ENCODE data around the gene OSBPL2.

OSBPL2 gene

DNA sequence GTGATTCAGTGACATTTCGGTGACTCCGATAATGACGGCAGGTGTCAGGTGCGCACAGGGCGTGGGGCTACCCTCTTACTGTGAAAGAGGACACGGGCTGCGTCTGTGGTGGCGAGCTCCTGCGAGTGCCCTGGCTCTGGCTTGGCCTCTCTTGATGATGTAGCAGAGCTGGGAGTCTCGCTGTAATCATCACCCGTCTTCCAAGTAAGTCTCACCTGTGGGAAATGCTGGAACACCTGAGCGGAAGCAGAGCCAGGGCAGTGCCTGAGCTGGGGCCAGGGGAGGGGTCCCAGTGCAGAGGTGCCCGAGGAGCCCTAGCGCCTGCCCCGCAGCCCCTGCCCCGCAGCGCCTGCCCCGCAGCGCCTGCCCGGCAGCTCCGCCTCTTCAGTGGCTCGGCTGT is 4.8 kb downstream of the OSBPL2 start:
- no peaks in the 10 kb centered on the region for H3K9me3 Mint-ChIP-seq
- no peaks in the 10 kb centered on the region for H3K27me3 Mint-ChIP-seq
- H3K4me1 Mint-ChIP-seq = peaks cover 14% of the 10 kb centered on the region
- no peak overlapping the region for H3K4me3 Mint-ChIP-seq
- no peak for DNase-seq (ENCODE audit: low spot score in 2 of 2)
- H3K36me3 Mint-ChIP-seq = no peaks in the 10 kb centered on the region
- H3K27ac Mint-ChIP-seq = no peak overlapping the region
- no peak for ATAC-seq (ENCODE audit: low read depth)

GRCh38 chr20:62243906-62244515 is 5.7 kb downstream of the OSBPL2 start:
- ATAC-seq (ENCODE audit: low read depth) = no peak
- Mint-ChIP-seq H3K27ac (no peak overlapping the region), H3K4me3 (no peak overlapping the region), H3K4me1 (peaks cover 14% of the 10 kb centered on the region), H3K36me3 (no peaks in the 10 kb centered on the region), H3K9me3 (no peaks in the 10 kb centered on the region), H3K27me3 (no peaks in the 10 kb centered on the region)
- no peak for DNase-seq (ENCODE audit: low spot score in 2 of 2)

- Mint-ChIP-seq H3K4me1 (peaks cover 9% of the 10 kb centered on the region), H3K36me3 (no peaks in the 10 kb centered on the region), H3K27ac (peak overlapping the region; percentile 11), H3K9me3 (no peaks in the 10 kb centered on the region), H3K4me3 (no peak overlapping the region), H3K27me3 (no peaks in the 10 kb centered on the region)
- ATAC-seq (ENCODE audit: low read depth) (no peak), DNase-seq (ENCODE audit: low spot score in 2 of 2) (no peak)
These were observed 6.4 kb downstream of the OSBPL2 start for GRCh38 chr20:62244644-62245108.

DNA sequence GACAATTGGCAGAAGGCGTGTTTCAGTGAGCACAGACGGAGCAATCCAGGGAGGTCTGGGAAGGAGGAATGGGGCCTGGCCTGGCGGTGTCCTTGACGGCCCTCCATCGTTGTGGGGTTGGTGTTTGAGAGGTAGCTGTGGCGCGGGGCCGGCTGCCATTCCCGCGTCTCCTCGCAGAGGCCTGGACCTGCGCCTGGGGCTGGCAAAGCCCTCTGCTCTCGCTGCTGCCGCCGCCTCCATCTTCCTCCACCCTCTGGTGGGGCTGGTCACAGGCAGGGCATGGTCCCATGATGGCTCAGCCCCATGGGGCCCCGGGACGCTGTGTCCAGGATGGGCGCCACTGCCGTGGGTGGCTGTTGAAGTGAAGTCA is 7.6 kb downstream of the OSBPL2 start:
- DNase-seq (ENCODE audit: low spot score in 2 of 2) = no peak
- Mint-ChIP-seq H3K9me3 (no peaks in the 10 kb centered on the region), H3K27me3 (no peaks in the 10 kb centered on the region), H3K4me3 (no peak overlapping the region), H3K4me1 (peaks cover 11% of the 10 kb centered on the region), H3K36me3 (peaks cover 3% of the 10 kb centered on the region), H3K27ac (no peak overlapping the region)
- ATAC-seq (ENCODE audit: low read depth) = no peak

DNA sequence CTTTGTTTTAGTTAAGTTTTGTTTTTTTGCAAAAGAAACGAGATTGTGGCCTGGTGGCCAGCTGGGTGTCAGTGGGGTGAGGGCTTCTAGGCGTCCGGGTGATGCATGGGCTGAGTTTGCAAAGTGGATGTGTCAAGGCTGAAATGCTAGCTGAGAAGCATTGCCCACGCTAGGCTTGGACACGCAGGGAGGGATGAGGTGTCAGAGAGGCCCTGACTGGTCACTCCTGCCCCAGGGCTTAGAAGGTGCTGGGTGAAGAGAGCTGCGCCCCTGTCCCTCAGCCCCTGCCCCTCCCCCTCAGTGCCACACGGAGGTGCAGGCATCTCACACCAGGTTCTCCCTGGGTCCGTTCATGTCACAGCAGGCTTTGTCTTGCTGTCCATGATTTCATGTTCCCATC is 8.1 kb downstream of the OSBPL2 start:
- H3K36me3 Mint-ChIP-seq = peaks cover 3% of the 10 kb centered on the region
- H3K9me3 Mint-ChIP-seq = no peaks in the 10 kb centered on the region
- H3K4me1 Mint-ChIP-seq = peaks cover 11% of the 10 kb centered on the region
- no peak overlapping the region for H3K4me3 Mint-ChIP-seq
- no peak for DNase-seq (ENCODE audit: low spot score in 2 of 2)
- no peak for ATAC-seq (ENCODE audit: low read depth)
- no peak overlapping the region for H3K27ac Mint-ChIP-seq
- H3K27me3 Mint-ChIP-seq = no peaks in the 10 kb centered on the region

GRCh38 chr20:62246872-62247652 is 8.7 kb downstream of the OSBPL2 start:
- H3K4me3 Mint-ChIP-seq = no peak overlapping the region
- H3K27me3 Mint-ChIP-seq = no peaks in the 10 kb centered on the region
- H3K4me1 Mint-ChIP-seq = peaks cover 11% of the 10 kb centered on the region
- DNase-seq (ENCODE audit: low spot score in 2 of 2) = no peak
- H3K27ac Mint-ChIP-seq = peak overlapping the region; percentile 11
- peaks cover 3% of the 10 kb centered on the region for H3K36me3 Mint-ChIP-seq
- no peak for ATAC-seq (ENCODE audit: low read depth)
- H3K9me3 Mint-ChIP-seq = no peaks in the 10 kb centered on the region

- H3K27ac Mint-ChIP-seq = no peak overlapping the region
- no peak overlapping the region for H3K4me3 Mint-ChIP-seq
- peaks cover 3% of the 10 kb centered on the region for H3K36me3 Mint-ChIP-seq
- DNase-seq (ENCODE audit: low spot score in 2 of 2) = no peak
- peaks cover 15% of the 10 kb centered on the region for H3K4me1 Mint-ChIP-seq
- ATAC-seq (ENCODE audit: low read depth) = peak; percentile 65
- H3K27me3 Mint-ChIP-seq = no peaks in the 10 kb centered on the region
- H3K9me3 Mint-ChIP-seq = no peaks in the 10 kb centered on the region
These were observed 10.7 kb downstream of the OSBPL2 start for GRCh38 chr20:62248890-62249560.

DNA sequence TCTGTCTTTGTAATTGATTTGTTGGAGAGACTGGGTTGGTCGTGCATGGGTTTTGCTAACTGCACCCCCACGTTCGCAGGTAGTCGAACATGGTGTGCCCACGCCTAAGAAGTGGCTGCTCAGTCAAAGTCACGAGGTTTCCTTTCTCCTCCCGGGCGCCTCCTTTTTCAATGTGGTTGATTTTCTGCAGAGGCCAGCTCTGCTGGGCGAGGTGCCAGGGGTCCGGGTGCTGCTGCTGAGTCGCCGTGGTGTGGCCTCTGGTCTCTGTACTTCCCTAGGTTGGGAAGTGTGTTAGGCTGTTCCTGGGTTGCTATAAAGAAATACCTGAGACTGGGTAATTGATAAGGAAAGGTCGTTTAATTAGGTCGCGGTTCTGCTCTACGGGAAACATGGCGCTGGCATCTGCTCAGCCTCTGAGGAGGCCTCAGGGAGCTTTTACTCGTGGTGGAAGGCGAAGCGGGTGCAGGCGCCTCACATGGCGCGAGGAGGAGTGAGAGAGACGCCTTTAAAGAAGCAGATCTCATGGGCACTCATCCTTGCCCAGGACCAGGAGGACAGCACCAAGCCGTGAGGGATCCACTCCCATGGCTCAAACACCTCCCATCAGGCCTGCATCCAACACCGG is 14.1 kb downstream of the OSBPL2 start:
- H3K36me3 Mint-ChIP-seq = peaks cover 13% of the 10 kb centered on the region
- H3K9me3 Mint-ChIP-seq = no peaks in the 10 kb centered on the region
- no peaks in the 10 kb centered on the region for H3K27me3 Mint-ChIP-seq
- H3K4me1 Mint-ChIP-seq = peaks cover 13% of the 10 kb centered on the region
- H3K4me3 Mint-ChIP-seq = no peak overlapping the region
- no peak for DNase-seq (ENCODE audit: low spot score in 2 of 2)
- no peak for ATAC-seq (ENCODE audit: low read depth)
- no peak overlapping the region for H3K27ac Mint-ChIP-seq

DNA sequence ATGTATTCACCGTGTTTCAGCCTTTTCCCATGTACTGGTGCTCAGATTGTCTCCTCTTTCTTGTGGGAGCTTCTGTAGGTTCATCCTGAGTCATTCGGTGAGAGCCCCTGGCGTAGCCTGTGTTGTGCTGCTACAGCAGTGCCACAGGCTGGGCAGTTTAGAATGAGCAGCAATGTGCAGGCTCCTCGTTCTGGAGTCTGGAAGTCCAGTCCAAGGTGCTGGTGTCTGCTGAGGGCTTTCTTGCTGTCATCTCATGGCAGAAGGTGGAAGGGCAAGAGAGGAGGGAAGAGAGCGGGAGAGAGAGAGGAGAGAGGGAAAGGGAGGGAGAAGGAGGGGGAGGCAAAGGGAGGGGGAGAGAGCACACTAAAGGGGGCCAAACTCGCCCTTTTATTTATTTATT is 15.1 kb downstream of the OSBPL2 start:
- peaks cover 16% of the 10 kb centered on the region for H3K4me1 Mint-ChIP-seq
- H3K27ac Mint-ChIP-seq = no peak overlapping the region
- H3K36me3 Mint-ChIP-seq = peaks cover 15% of the 10 kb centered on the region
- no peak for ATAC-seq (ENCODE audit: low read depth)
- no peaks in the 10 kb centered on the region for H3K9me3 Mint-ChIP-seq
- no peak for DNase-seq (ENCODE audit: low spot score in 2 of 2)
- no peak overlapping the region for H3K4me3 Mint-ChIP-seq
- no peaks in the 10 kb centered on the region for H3K27me3 Mint-ChIP-seq

DNA sequence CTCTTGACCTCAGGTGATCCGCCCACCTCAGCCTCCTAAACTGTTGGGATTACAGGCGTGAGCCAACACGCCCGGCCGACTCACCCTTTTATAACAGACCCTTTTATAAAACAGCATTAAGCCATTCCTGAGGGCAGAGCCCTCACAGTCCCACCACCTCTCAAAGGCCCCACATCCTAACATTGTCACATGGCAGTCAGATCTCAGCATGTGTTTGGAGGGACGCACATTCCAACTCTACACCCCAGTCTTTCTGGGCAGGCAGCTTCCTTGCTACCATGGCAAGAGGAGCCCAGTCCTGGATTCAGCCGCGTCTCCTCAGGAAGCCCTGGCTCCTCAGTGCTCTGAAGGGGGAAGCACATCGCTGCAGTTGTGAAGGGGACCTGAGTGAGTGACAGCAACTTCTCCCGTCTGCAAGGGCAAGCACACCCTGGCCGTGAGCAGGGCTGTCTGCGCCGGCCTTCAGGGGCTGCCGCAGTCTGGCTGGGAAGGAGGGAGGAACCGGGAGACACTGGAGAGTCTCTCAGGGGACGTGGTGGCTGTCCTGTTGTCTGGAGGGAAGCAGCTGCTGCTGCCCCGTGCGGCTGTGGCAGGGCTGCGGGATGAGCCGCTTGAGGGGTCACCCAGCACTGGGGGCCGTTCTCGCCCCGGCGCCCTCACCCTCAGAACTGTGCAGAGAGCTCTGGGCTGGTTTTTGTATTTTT is 15.9 kb downstream of the OSBPL2 start:
- Mint-ChIP-seq H3K4me1 (peaks cover 18% of the 10 kb centered on the region), H3K27ac (no peak overlapping the region), H3K9me3 (no peaks in the 10 kb centered on the region), H3K36me3 (peaks cover 15% of the 10 kb centered on the region), H3K4me3 (no peak overlapping the region), H3K27me3 (no peaks in the 10 kb centered on the region)
- ATAC-seq (ENCODE audit: low read depth) (no peak), DNase-seq (ENCODE audit: low spot score in 2 of 2) (no peak)

- Mint-ChIP-seq H3K36me3 (peaks cover 15% of the 10 kb centered on the region), H3K9me3 (no peaks in the 10 kb centered on the region), H3K4me3 (no peak overlapping the region), H3K27me3 (no peaks in the 10 kb centered on the region), H3K27ac (no peak overlapping the region), H3K4me1 (peaks cover 12% of the 10 kb centered on the region)
- ATAC-seq (ENCODE audit: low read depth) (no peak), DNase-seq (ENCODE audit: low spot score in 2 of 2) (no peak)
These were observed 17.7 kb downstream of the OSBPL2 start for GRCh38 chr20:62255976-62256375.

GRCh38 chr20:62258499-62259293 is 20.4 kb downstream of the OSBPL2 start:
- H3K9me3 Mint-ChIP-seq = no peaks in the 10 kb centered on the region
- H3K27ac Mint-ChIP-seq = no peak overlapping the region
- no peak overlapping the region for H3K4me3 Mint-ChIP-seq
- H3K4me1 Mint-ChIP-seq = peaks cover 10% of the 10 kb centered on the region
- peaks cover 25% of the 10 kb centered on the region for H3K36me3 Mint-ChIP-seq
- DNase-seq (ENCODE audit: low spot score in 2 of 2) = no peak
- ATAC-seq (ENCODE audit: low read depth) = no peak
- H3K27me3 Mint-ChIP-seq = no peaks in the 10 kb centered on the region

DNA sequence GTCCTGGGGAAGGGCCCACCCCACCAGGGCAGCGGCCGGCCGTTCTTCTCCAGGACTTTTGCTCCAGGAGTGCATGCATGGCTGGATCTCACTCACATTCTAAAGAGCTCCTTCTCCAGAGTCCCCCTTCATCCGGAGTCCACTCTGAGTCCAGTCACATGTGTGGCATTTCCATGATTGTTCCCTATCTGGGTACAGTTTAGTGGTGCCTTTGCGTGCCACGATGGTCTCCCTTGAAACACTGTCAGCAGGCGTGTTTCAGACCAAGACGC is 20.9 kb downstream of the OSBPL2 start:
- H3K9me3 Mint-ChIP-seq = no peaks in the 10 kb centered on the region
- ATAC-seq (ENCODE audit: low read depth) (no peak), DNase-seq (ENCODE audit: low spot score in 2 of 2) (no peak)
- H3K36me3 Mint-ChIP-seq = peaks cover 25% of the 10 kb centered on the region
- no peak overlapping the region for H3K27ac Mint-ChIP-seq
- H3K4me1 Mint-ChIP-seq = peaks cover 7% of the 10 kb centered on the region
- H3K4me3 Mint-ChIP-seq = no peak overlapping the region
- no peaks in the 10 kb centered on the region for H3K27me3 Mint-ChIP-seq

All from memory B cell (primary cell).